Measurements from ENCODE around the gene SIX2. TPM values are rescaled to one million over a fixed set of nuclear protein-coding genes. Genes with fewer than 3 reads are reported as not detected.
A peak's percentile ranks its signal among the peaks of the same experiment; 100 is the strongest.

The SIX2 gene
- total and polyA plus RNA-seq, 2 of the 8 experiments (the other 6 are each of a cell fraction or from before 2014, with no cell fraction given): 0.47 to 1.0 TPM

- H2BK15ac ChIP-seq (ENCODE audit: low read length): no peak overlapping the region
- no peak overlapping the region for H3K56ac ChIP-seq (replicated peaks; ENCODE audit: insufficient read length, low read depth, low read length)
- no peak overlapping the region for H2BK5ac ChIP-seq (ENCODE audit: low read depth, low read length)
- peaks cover 19% of the 10 kb centered on the region; the same call in 1 of the 2 replicates for H3K23me2 ChIP-seq (ENCODE audit: low read depth, low read length)
- H3K9ac ChIP-seq (replicated peaks in 1 of 4; ENCODE audit: extremely low read depth in 1 of 4, low read depth in 3 of 4, low read length in 3 of 4): no peak overlapping the region
- peak overlapping the region; percentile 18 to 57 (median 44); a peak in 7 of 8 replicates for H3K4me3 ChIP-seq (ENCODE audit: extremely low read depth in 1 of 4, insufficient read depth in 2 of 4, low read depth in 3 of 4, low read length in 4 of 4)
- 3% methylated on average over 36 of the region's 36 CpGs; no CpG with 5 or more reads in 1 of the 2 experiments for WGBS, 2 experiments (ENCODE audit: extremely low coverage in 1 of 2, insufficient coverage in 1 of 2, insufficient read length in 1 of 2, insufficient replicate concordance in 2 of 2, low coverage in 1 of 2, low lambda C conversion rate in 2 of 2, missing lambda C conversion rate in 1 of 2)
- H3K27me3 ChIP-seq (replicated peaks in 1 of 4; ENCODE audit: control insufficient read depth in 3 of 4, extremely low read depth in 1 of 4, insufficient read depth in 3 of 4, low read length in 3 of 4): peaks cover 65 to 82% (median 77%) of the 10 kb centered on the region in 4 experiments
- no peak overlapping the region for H2BK12ac ChIP-seq (ENCODE audit: low read depth, low read length)
- H4K91ac ChIP-seq (replicated peaks; ENCODE audit: insufficient read length, low read length): no peak overlapping the region
- no peak overlapping the region for H2AK5ac ChIP-seq (ENCODE audit: low read depth, low read length)
- peaks cover 3 to 18% of the 10 kb centered on the region in 2 experiments for H4K20me1 ChIP-seq (replicated peaks in 1 of 2; ENCODE audit: control insufficient read depth in 1 of 2, insufficient read depth in 2 of 2, low read length in 2 of 2)
- no peak overlapping the region for H4K8ac ChIP-seq (ENCODE audit: extremely low read depth, insufficient read depth, low read length)
- H3K23ac ChIP-seq (ENCODE audit: insufficient read length): no peak overlapping the region
- H3K9me3 ChIP-seq (ENCODE audit: insufficient read depth in 2 of 2, low read depth in 1 of 2, low read length in 1 of 2): no peaks in the 10 kb centered on the region
- H2BK120ac ChIP-seq (replicated peaks; ENCODE audit: low read depth, low read length): no peak overlapping the region
- no peak overlapping the region for H3K27ac ChIP-seq (ENCODE audit: low read depth, low read length)
- H3K79me2 ChIP-seq (ENCODE audit: control insufficient read depth in 1 of 2, insufficient read depth in 2 of 2, low read length in 2 of 2): no peaks in the 10 kb centered on the region
- H3K36me3 ChIP-seq (ENCODE audit: control insufficient read depth in 2 of 4, insufficient read depth in 4 of 4, low read length in 3 of 4): no peaks in the 10 kb centered on the region
- H3K18ac ChIP-seq (ENCODE audit: extremely low read depth, low read length): no peak overlapping the region
- FAIRE-seq (no peak), DNase-seq (ENCODE audit: low read depth in 1 of 2, low spot score in 2 of 2) (no peak)
- ChIA-PET CTCF (ENCODE audit: partially characterized antibody) (interaction anchor here (0.7 to 8.0 kb wide), 20 partner anchors 8 to 569 kb away, joined by 3 to 105 read pairs (median 4); partner anchors contain the start of gene SIX2), POLR2A (ENCODE audit: partially characterized antibody) (interaction anchor here (0.8 to 1.4 kb wide), 2 partner anchors 10 to 65 kb away, joined by 3 to 6 read pairs; no protein-coding TSS in a partner anchor)
- H3K4ac ChIP-seq (replicated peaks; ENCODE audit: insufficient read length, low read depth, low read length): no peak overlapping the region
- H4K5ac ChIP-seq (ENCODE audit: insufficient read length, low read depth, low read length): no peak overlapping the region
- TF ChIP-seq GABPA (IDR thresholded peaks at IDR 0.05; ENCODE audit: borderline replicate concordance, insufficient read depth, low read length): peak; percentile 37; the same call in 1 of the 2 replicates
- TF ChIP-seq RAD21 (IDR thresholded peaks at IDR 0.05 in 1 of 2, conservative IDR thresholded peaks at IDR 0.05 in 1 of 2; ENCODE audit: low read depth in 2 of 2, low read length in 2 of 2): 0 out of 4 replicates have a peak, but pooled peaks of 1 of the 2 experiments have one; percentile 2
- TF ChIP-seq SIX5 (IDR thresholded peaks at IDR 0.05; ENCODE audit: low read depth, low read length): no peak
- no peak overlapping the region for H3K14ac ChIP-seq (ENCODE audit: insufficient read length)
- H3K4me1 ChIP-seq (replicated peaks in 1 of 4; ENCODE audit: control insufficient read depth in 3 of 4, insufficient read depth in 4 of 4, low read length in 3 of 4): peaks cover 0 to 21% (median 18%) of the 10 kb centered on the region in 4 experiments; a peak in 5 of 7 replicates
- no peak overlapping the region for H2BK20ac ChIP-seq (ENCODE audit: low read length)
- peak overlapping the region; percentile 84 to 85 for H3K4me2 ChIP-seq (ENCODE audit: insufficient read depth in 1 of 2, low read depth in 2 of 2, low read length in 2 of 2)
- H2AFZ ChIP-seq (ENCODE audit: low read length): peak overlapping the region; percentile 5; the same call in 1 of the 2 replicates
- H3K79me1 ChIP-seq (ENCODE audit: low read depth, low read length): no peaks in the 10 kb centered on the region
Observed at GRCh38 chr2:45000341-45000901, 8.8 kb downstream of the SIX2 start.
